ENCODE data around the gene ERGIC1. TPM values are rescaled to one million over a fixed set of nuclear protein-coding genes. Genes with fewer than 3 reads are reported as not detected.
A peak's percentile ranks its signal among the peaks of the same experiment; 100 is the strongest.

ERGIC1 gene
- total and polyA plus RNA-seq, 2 of the 13 experiments (the other 11 are each of a cell fraction or from before 2014, with no cell fraction given): 78.5 to 184 TPM

GRCh38 chr5:172858511-172858989 lies 24.5 kb downstream of the ERGIC1 start (continued):
- TF ChIP-seq SKI (IDR thresholded peaks at IDR 0.05; ENCODE audit: partially characterized antibody) (peak; percentile 90), ZNF749 (CRISPR knock-in tag; IDR thresholded peaks at IDR 0.05; ENCODE audit: borderline replicate concordance) (no peak), TSC22D2 (CRISPR knock-in tag; IDR thresholded peaks at IDR 0.05; ENCODE audit: borderline replicate concordance) (peak; percentile 61; the same call in 1 of the 2 replicates), ATM (IDR thresholded peaks at IDR 0.05; ENCODE audit: borderline replicate concordance) (no peak), TAF15 (IDR thresholded peaks at IDR 0.05; ENCODE audit: low read depth, low read length, poor library complexity, severe bottlenecking) (no peak), NFAT5 (CRISPR knock-in tag; IDR thresholded peaks at IDR 0.05) (peak; percentile 54; the same call in 1 of the 2 replicates), MED13 (CRISPR knock-in tag; IDR thresholded peaks at IDR 0.05) (no peak; the same call in 1 of the 2 replicates), HDAC6 (IDR thresholded peaks at IDR 0.05; ENCODE audit: low read depth, low read length) (no peak), SIN3A (IDR thresholded peaks at IDR 0.05; ENCODE audit: borderline replicate concordance, low read depth, low read length) (no peak), ZNF510 (CRISPR knock-in tag; IDR thresholded peaks at IDR 0.05; ENCODE audit: low read depth) (no peak), TBX2 (CRISPR knock-in tag; IDR thresholded peaks at IDR 0.05; ENCODE audit: borderline replicate concordance) (no peak), NFYB (CRISPR knock-in tag; IDR thresholded peaks at IDR 0.05) (no peak; the same call in 1 of the 2 replicates), ZBTB14 (CRISPR knock-in tag; IDR thresholded peaks at IDR 0.05) (no peak), KAT8 (CRISPR knock-in tag; IDR thresholded peaks at IDR 0.05) (peak; percentile 32), PLRG1 (conservative IDR thresholded peaks at IDR 0.05) (no peak), PHF20 (CRISPR knock-in tag; IDR thresholded peaks at IDR 0.05) (0 out of 2 replicates have a peak, but pooled peaks have one; percentile 53), ONECUT2 (CRISPR knock-in tag; IDR thresholded peaks at IDR 0.05) (no peak), MED1 (CRISPR knock-in tag; IDR thresholded peaks at IDR 0.05) (peak; percentile 96), ZNF20 (CRISPR knock-in tag; IDR thresholded peaks at IDR 0.05) (no peak)
- TF ChIP-seq, protein P1, sequence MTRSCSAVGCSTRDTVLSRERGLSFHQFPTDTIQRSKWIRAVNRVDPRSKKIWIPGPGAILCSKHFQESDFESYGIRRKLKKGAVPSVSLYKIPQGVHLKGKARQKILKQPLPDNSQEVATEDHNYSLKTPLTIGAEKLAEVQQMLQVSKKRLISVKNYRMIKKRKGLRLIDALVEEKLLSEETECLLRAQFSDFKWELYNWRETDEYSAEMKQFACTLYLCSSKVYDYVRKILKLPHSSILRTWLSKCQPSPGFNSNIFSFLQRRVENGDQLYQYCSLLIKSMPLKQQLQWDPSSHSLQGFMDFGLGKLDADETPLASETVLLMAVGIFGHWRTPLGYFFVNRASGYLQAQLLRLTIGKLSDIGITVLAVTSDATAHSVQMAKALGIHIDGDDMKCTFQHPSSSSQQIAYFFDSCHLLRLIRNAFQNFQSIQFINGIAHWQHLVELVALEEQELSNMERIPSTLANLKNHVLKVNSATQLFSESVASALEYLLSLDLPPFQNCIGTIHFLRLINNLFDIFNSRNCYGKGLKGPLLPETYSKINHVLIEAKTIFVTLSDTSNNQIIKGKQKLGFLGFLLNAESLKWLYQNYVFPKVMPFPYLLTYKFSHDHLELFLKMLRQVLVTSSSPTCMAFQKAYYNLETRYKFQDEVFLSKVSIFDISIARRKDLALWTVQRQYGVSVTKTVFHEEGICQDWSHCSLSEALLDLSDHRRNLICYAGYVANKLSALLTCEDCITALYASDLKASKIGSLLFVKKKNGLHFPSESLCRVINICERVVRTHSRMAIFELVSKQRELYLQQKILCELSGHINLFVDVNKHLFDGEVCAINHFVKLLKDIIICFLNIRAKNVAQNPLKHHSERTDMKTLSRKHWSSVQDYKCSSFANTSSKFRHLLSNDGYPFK (CRISPR knock-in tag; IDR thresholded peaks at IDR 0.05; ENCODE audit: borderline replicate concordance): no peak
- TF ChIP-seq, protein P2, sequence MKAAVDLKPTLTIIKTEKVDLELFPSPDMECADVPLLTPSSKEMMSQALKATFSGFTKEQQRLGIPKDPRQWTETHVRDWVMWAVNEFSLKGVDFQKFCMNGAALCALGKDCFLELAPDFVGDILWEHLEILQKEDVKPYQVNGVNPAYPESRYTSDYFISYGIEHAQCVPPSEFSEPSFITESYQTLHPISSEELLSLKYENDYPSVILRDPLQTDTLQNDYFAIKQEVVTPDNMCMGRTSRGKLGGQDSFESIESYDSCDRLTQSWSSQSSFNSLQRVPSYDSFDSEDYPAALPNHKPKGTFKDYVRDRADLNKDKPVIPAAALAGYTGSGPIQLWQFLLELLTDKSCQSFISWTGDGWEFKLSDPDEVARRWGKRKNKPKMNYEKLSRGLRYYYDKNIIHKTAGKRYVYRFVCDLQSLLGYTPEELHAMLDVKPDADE (CRISPR knock-in tag; IDR thresholded peaks at IDR 0.05): no peak
